ENCODE measurements around the gene WDPCP. TPM values are rescaled to one million over a fixed set of nuclear protein-coding genes. Genes with fewer than 3 reads are reported as not detected.

WDPCP gene
- total RNA-seq, 2 donors from 2014 or later, result 8.4 to 12.6 TPM

GRCh38 chr2:63283273-63283672 is 305.0 kb downstream of the WDPCP start:
- DNase-seq (ENCODE audit: low spot score), result peak; percentile 18
- Histone ChIP-seq H3K27ac (no peak overlapping the region), H3K36me3 (no peaks in the 10 kb centered on the region), H3K9me3 (no peaks in the 10 kb centered on the region), H3K4me3 (no peak overlapping the region), H3K4me1 (replicated peaks) (no peaks in the 10 kb centered on the region), H3K27me3 (replicated peaks; ENCODE audit: insufficient read depth) (no peaks in the 10 kb centered on the region)
- WGBS, result 51% methylated on average over 6 of the region's 6 CpGs
- intact Hi-C loops (cut with DNase I), result no loop called here
- TF ChIP-seq CTCF (IDR thresholded peaks at IDR 0.05) (no peak), POLR2A (IDR thresholded peaks at IDR 0.05) (no peak), POLR2AphosphoS5 (IDR thresholded peaks at IDR 0.05) (peak; percentile 40)

- no peak for TF ChIP-seq CTCF (IDR thresholded peaks at IDR 0.05)
- no peak for TF ChIP-seq POLR2AphosphoS5 (IDR thresholded peaks at IDR 0.05)
- no peak for TF ChIP-seq POLR2A (IDR thresholded peaks at IDR 0.05)
- whole genome bisulfite sequencing, result 95% methylated on average over 4 of the region's 4 CpGs
- no peaks in the 10 kb centered on the region for H3K36me3 ChIP-seq
- no peaks in the 10 kb centered on the region for H3K4me1 ChIP-seq (replicated peaks)
- H3K27me3 ChIP-seq (replicated peaks; ENCODE audit: insufficient read depth), result no peaks in the 10 kb centered on the region
- no peak overlapping the region for H3K4me3 ChIP-seq
- DNase-seq (ENCODE audit: low spot score), result no peak
- no peaks in the 10 kb centered on the region for H3K9me3 ChIP-seq
- H3K27ac ChIP-seq, result no peak overlapping the region
- intact Hi-C loops (cut with DNase I), result no loop called here
These were observed 315.7 kb downstream of the WDPCP start for GRCh38 chr2:63272560-63272959.

- Histone ChIP-seq H3K4me1 (replicated peaks) (no peaks in the 10 kb centered on the region), H3K27me3 (replicated peaks; ENCODE audit: insufficient read depth) (no peaks in the 10 kb centered on the region), H3K4me3 (no peak overlapping the region), H3K9me3 (no peaks in the 10 kb centered on the region), H3K36me3 (no peaks in the 10 kb centered on the region), H3K27ac (no peak overlapping the region)
- TF ChIP-seq CTCF (IDR thresholded peaks at IDR 0.05), result no peak
- no peak for TF ChIP-seq POLR2AphosphoS5 (IDR thresholded peaks at IDR 0.05)
- intact Hi-C loops (cut with DNase I), result no loop called here
- DNase-seq (ENCODE audit: low spot score), result no peak
- 97% methylated on average over 3 of the region's 3 CpGs for WGBS
These were observed 317.6 kb downstream of the WDPCP start for GRCh38 chr2:63270717-63271116.

DNA sequence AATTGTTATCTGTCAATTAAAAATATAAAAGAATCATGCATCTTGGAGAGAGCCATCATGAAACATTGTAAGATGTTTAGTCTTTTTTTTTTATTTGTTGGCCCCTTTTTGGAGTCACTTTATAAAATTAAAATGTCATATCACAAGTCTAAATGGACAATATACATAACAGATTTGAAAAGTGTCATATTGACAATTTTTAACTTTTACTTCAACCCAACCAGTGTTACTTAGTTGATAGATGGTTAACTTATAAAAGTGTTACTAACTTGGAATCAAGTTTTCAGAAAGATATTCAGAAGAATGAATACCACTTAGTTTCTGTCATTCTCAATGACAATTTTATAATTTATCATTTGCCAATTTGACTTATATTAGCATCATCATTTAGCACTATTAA is 319.3 kb downstream of the WDPCP start:
- no peak overlapping the region for H3K4me3 ChIP-seq
- TF ChIP-seq POLR2AphosphoS5 (IDR thresholded peaks at IDR 0.05) (no peak), CTCF (IDR thresholded peaks at IDR 0.05) (no peak)
- H3K27ac ChIP-seq, result no peak overlapping the region
- H3K36me3 ChIP-seq, result no peaks in the 10 kb centered on the region
- H3K27me3 ChIP-seq (replicated peaks; ENCODE audit: insufficient read depth), result no peaks in the 10 kb centered on the region
- no peaks in the 10 kb centered on the region for H3K9me3 ChIP-seq
- intact Hi-C loops (cut with DNase I), result no loop called here
- H3K4me1 ChIP-seq (replicated peaks), result no peaks in the 10 kb centered on the region
- no peak for DNase-seq (ENCODE audit: low spot score)

DNA sequence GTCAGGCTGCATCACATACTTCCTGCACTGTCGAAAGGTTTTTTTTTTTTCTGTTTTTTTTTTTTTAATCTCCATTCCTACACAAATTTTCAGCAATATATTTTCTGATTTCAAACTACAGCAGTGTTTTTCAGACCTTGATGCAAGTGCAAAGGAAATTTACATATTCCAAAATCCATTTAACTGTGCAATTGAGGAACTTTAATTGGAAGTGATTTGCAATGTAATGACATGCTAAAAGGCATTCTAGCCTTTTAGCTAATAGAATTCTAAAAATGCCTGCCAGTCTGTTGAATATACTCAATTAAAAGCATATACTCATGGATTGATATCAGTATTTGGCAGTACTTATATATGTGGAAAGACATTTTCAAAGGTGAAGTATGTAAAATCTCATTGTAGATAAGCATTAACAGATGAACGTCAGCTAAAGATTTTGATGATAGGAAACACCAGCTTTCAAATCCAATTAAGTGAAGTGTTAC is 327.1 kb downstream of the WDPCP start:
- WGBS, result 63% methylated on average over 2 of the region's 2 CpGs
- no peaks in the 10 kb centered on the region for H3K27me3 ChIP-seq (replicated peaks; ENCODE audit: insufficient read depth)
- no peaks in the 10 kb centered on the region for H3K9me3 ChIP-seq
- TF ChIP-seq POLR2AphosphoS5 (IDR thresholded peaks at IDR 0.05) (no peak), POLR2A (IDR thresholded peaks at IDR 0.05) (no peak), CTCF (IDR thresholded peaks at IDR 0.05) (no peak)
- H3K4me3 ChIP-seq, result no peak overlapping the region
- no peaks in the 10 kb centered on the region for H3K4me1 ChIP-seq (replicated peaks)
- intact Hi-C loops (cut with DNase I), result no loop called here
- DNase-seq (ENCODE audit: low spot score), result no peak
- H3K27ac ChIP-seq, result no peak overlapping the region
- no peaks in the 10 kb centered on the region for H3K36me3 ChIP-seq
